ENCODE data around the gene PHLPP1.

The PHLPP1 gene

GRCh38 chr18:62758591-62758990, 43.2 kb downstream of the PHLPP1 start:
- TF ChIP-seq CSRNP3 (CRISPR knock-in tag; IDR thresholded peaks at IDR 0.05) (no peak), GLIS3 (CRISPR knock-in tag; IDR thresholded peaks at IDR 0.05) (no peak), TOX (CRISPR knock-in tag; IDR thresholded peaks at IDR 0.05; ENCODE audit: borderline replicate concordance) (no peak), ARNTL (CRISPR knock-in tag; IDR thresholded peaks at IDR 0.05; ENCODE audit: borderline replicate concordance, low read depth) (no peak), TCF4 (CRISPR knock-in tag; IDR thresholded peaks at IDR 0.05; ENCODE audit: borderline replicate concordance) (no peak), ISL1 (CRISPR knock-in tag; IDR thresholded peaks at IDR 0.05) (no peak), CREB5 (CRISPR knock-in tag; IDR thresholded peaks at IDR 0.05; ENCODE audit: low read depth) (no peak), ESRRG (CRISPR knock-in tag; IDR thresholded peaks at IDR 0.05) (no peak), RARB (CRISPR knock-in tag; IDR thresholded peaks at IDR 0.05) (no peak), ZC3H10 (CRISPR knock-in tag; IDR thresholded peaks at IDR 0.05) (no peak), SNAI2 (CRISPR knock-in tag; IDR thresholded peaks at IDR 0.05) (no peak), ZNF8 (CRISPR knock-in tag; IDR thresholded peaks at IDR 0.05) (no peak), ZFP30 (CRISPR knock-in tag; IDR thresholded peaks at IDR 0.05) (no peak), ZNF565 (CRISPR knock-in tag; conservative IDR thresholded peaks at IDR 0.05; ENCODE audit: low read depth) (no peak), ZNF70 (CRISPR knock-in tag; IDR thresholded peaks at IDR 0.05) (no peak), PATZ1 (CRISPR knock-in tag; IDR thresholded peaks at IDR 0.05; ENCODE audit: borderline replicate concordance) (no peak), BACH2 (CRISPR knock-in tag; IDR thresholded peaks at IDR 0.05; ENCODE audit: borderline replicate concordance) (no peak), CSDC2 (CRISPR knock-in tag; IDR thresholded peaks at IDR 0.05) (no peak)
- no peak for ATAC-seq

- TF ChIP-seq SNAI2 (CRISPR knock-in tag; IDR thresholded peaks at IDR 0.05) (no peak), ESRRG (CRISPR knock-in tag; IDR thresholded peaks at IDR 0.05) (no peak), TOX (CRISPR knock-in tag; IDR thresholded peaks at IDR 0.05; ENCODE audit: borderline replicate concordance) (no peak), TCF4 (CRISPR knock-in tag; IDR thresholded peaks at IDR 0.05; ENCODE audit: borderline replicate concordance) (no peak), OSR1 (CRISPR knock-in tag; IDR thresholded peaks at IDR 0.05) (no peak), TSHZ2 (CRISPR knock-in tag; IDR thresholded peaks at IDR 0.05) (no peak), ZNF565 (CRISPR knock-in tag; conservative IDR thresholded peaks at IDR 0.05; ENCODE audit: low read depth) (no peak), ARNTL (CRISPR knock-in tag; IDR thresholded peaks at IDR 0.05; ENCODE audit: borderline replicate concordance, low read depth) (no peak)
- ATAC-seq: peak; percentile 85
Measured at GRCh38 chr18:62759704-62760402, 44.5 kb downstream of the PHLPP1 start.

GRCh38 chr18:62760403-62760734, 45.0 kb downstream of the PHLPP1 start:
- no peak; the same call in 2 of the 3 replicates for ATAC-seq
- TF ChIP-seq ZC3H10 (CRISPR knock-in tag; IDR thresholded peaks at IDR 0.05): no peak
- no peak for TF ChIP-seq ISL1 (CRISPR knock-in tag; IDR thresholded peaks at IDR 0.05)
- no peak for TF ChIP-seq ESRRG (CRISPR knock-in tag; IDR thresholded peaks at IDR 0.05)
- no peak for TF ChIP-seq CREB5 (CRISPR knock-in tag; IDR thresholded peaks at IDR 0.05; ENCODE audit: low read depth)
- TF ChIP-seq TOX (CRISPR knock-in tag; IDR thresholded peaks at IDR 0.05; ENCODE audit: borderline replicate concordance): no peak
- no peak for TF ChIP-seq RARB (CRISPR knock-in tag; IDR thresholded peaks at IDR 0.05)
- no peak for TF ChIP-seq BACH2 (CRISPR knock-in tag; IDR thresholded peaks at IDR 0.05; ENCODE audit: borderline replicate concordance)
- no peak for TF ChIP-seq OSR1 (CRISPR knock-in tag; IDR thresholded peaks at IDR 0.05)
- TF ChIP-seq TCF4 (CRISPR knock-in tag; IDR thresholded peaks at IDR 0.05; ENCODE audit: borderline replicate concordance): no peak
- TF ChIP-seq ZNF565 (CRISPR knock-in tag; conservative IDR thresholded peaks at IDR 0.05; ENCODE audit: low read depth): no peak
- TF ChIP-seq GLIS3 (CRISPR knock-in tag; IDR thresholded peaks at IDR 0.05): no peak
- no peak for TF ChIP-seq PATZ1 (CRISPR knock-in tag; IDR thresholded peaks at IDR 0.05; ENCODE audit: borderline replicate concordance)
- no peak for TF ChIP-seq PPARA (CRISPR knock-in tag; IDR thresholded peaks at IDR 0.05; ENCODE audit: borderline replicate concordance)
- no peak for TF ChIP-seq ZNF8 (CRISPR knock-in tag; IDR thresholded peaks at IDR 0.05)
- no peak for TF ChIP-seq TSHZ2 (CRISPR knock-in tag; IDR thresholded peaks at IDR 0.05)

Measured in SK-N-SH treated with all-trans-retinoic acid at 6 μM for 48 hours (cell line).